IMR-90 (cell line): ENCODE results near the gene FOXK1. TPM values are rescaled to one million over a fixed set of nuclear protein-coding genes. Genes with fewer than 3 reads are reported as not detected.

ENCODE experiments used
- ATAC-seq: fragments of 200-7000 bp; cut with Tn5 transposase; 2 replicates; pipeline ENCODE4 v1.9.1; 2020; ENCODE audit warnings: low read depth, mild to moderate bottlenecking, moderate library complexity
- BruUV-seq: library from RNA; stranded (reverse); fragments of 400-500 nt; replicated peaks from 2 replicates; lab custom pipeline; 2021; lab: Mats Ljungman, UMichigan
- CTCF ChIA-PET: fragments of 300-600 bp; formaldehyde crosslinking; extraction: SDS; loops from one replicate; lab custom pipeline; 2021; ENCODE audit warnings: antibody characterized with exemption; lab: Yijun Ruan, JAX
- POLR2A ChIA-PET: fragments of 300-600 bp; sonication (Branson Sonifier 250); formaldehyde crosslinking; loops from one replicate; lab custom pipeline; 2022; ENCODE audit warnings: antibody characterized with exemption; ENCODE audit not compliant: unreplicated experiment; lab: Charles Lee
- DNase-seq: peaks from one replicate; pipeline ENCODE4 v3.0.0; 2013
- H2AFZ ChIP-seq: replicated peaks from 2 replicates; pipeline ENCODE3; 2013; ENCODE audit warnings: low read length, mild to moderate bottlenecking; ENCODE audit not compliant: poor library complexity
- H2AK5ac ChIP-seq: 2 replicates; pipeline ENCODE4 v1.6.1; 2013; ENCODE audit warnings: low read depth, low read length, inconsistent platforms
- H2AK9ac ChIP-seq: replicated peaks from 2 replicates; pipeline ENCODE3; 2013; ENCODE audit warnings: mild to moderate bottlenecking, low read depth, low read length, moderate library complexity; ENCODE audit not compliant: poor library complexity
- H2BK120ac ChIP-seq: 2 replicates; pipeline ENCODE4 v1.6.1; 2013; ENCODE audit warnings: low read depth, low read length, inconsistent platforms
- H2BK15ac ChIP-seq: 3 replicates; pipeline ENCODE4 v1.6.1; 2013; ENCODE audit warnings: low read depth, low read length, inconsistent platforms
- H2BK20ac ChIP-seq: 2 replicates; pipeline ENCODE4 v1.6.1; 2013; ENCODE audit warnings: low read depth, mild to moderate bottlenecking, inconsistent platforms, low read length, moderate library complexity
- H2BK5ac ChIP-seq: 2 replicates; pipeline ENCODE4 v1.6.1; 2013; ENCODE audit warnings: mild to moderate bottlenecking, low read depth, low read length, inconsistent platforms; ENCODE audit not compliant: poor library complexity, severe bottlenecking
- H3K14ac ChIP-seq: replicated peaks from 2 replicates; pipeline ENCODE4 v1.6.1; 2013; ENCODE audit warnings: low read depth, low read length, inconsistent platforms
- H3K18ac ChIP-seq: 2 replicates; pipeline ENCODE4 v1.6.1; 2013; ENCODE audit warnings: low read depth, low read length, control low read depth
- H3K23ac ChIP-seq: 2 replicates; pipeline ENCODE4 v1.6.1; 2013; ENCODE audit warnings: low read depth, low read length, inconsistent platforms
- H3K27ac ChIP-seq: 2 replicates; pipeline ENCODE4 v1.5.1; 2013; ENCODE audit warnings: mild to moderate bottlenecking, control low read depth, low read length; ENCODE audit not compliant: insufficient read depth
- H3K27me3 ChIP-seq: 2 replicates; pipeline ENCODE4 v1.6.1; 2013; ENCODE audit warnings: low read length; ENCODE audit not compliant: control insufficient read depth, insufficient read depth
- H3K36me3 ChIP-seq: 2 replicates; pipeline ENCODE4 v1.6.1; 2013; ENCODE audit warnings: low read length, mixed read lengths; ENCODE audit not compliant: control insufficient read depth, insufficient read depth
- H3K4ac ChIP-seq: 2 replicates; pipeline ENCODE4 v1.6.1; 2013; ENCODE audit warnings: low read depth, low read length, inconsistent platforms
- H3K4me1 ChIP-seq: 2 replicates; pipeline ENCODE4 v1.6.1; 2013; ENCODE audit warnings: low read length, mixed read lengths; ENCODE audit not compliant: control insufficient read depth, insufficient read depth
- H3K4me2 ChIP-seq: 2 replicates; pipeline ENCODE4 v1.6.1; 2013; ENCODE audit warnings: low read depth, mild to moderate bottlenecking, control low read depth, low read length, moderate library complexity
- H3K4me3 ChIP-seq: 2 replicates; pipeline ENCODE4 v1.5.1; 2013; ENCODE audit warnings: low read depth, mild to moderate bottlenecking, control low read depth, low read length, moderate library complexity; ENCODE audit not compliant: insufficient read depth
- H3K56ac ChIP-seq: 2 replicates; pipeline ENCODE4 v1.6.1; 2013; ENCODE audit warnings: low read length, inconsistent platforms; ENCODE audit not compliant: insufficient read depth; ENCODE audit errors: extremely low read depth
- H3K79me1 ChIP-seq, 2 experiments: 2 replicates each; pipeline ENCODE4 v1.6.1; 2013; ENCODE audit warnings: low read length in 2 of 2, inconsistent platforms in 1 of 2, low read depth in 1 of 2
- H3K9ac ChIP-seq: 2 replicates; pipeline ENCODE4 v1.6.1; 2013; ENCODE audit warnings: low read depth, low read length, control low read depth
- H3K9me1 ChIP-seq: 2 replicates; pipeline ENCODE4 v1.6.1; 2013; ENCODE audit warnings: low read length, inconsistent platforms; ENCODE audit not compliant: insufficient read depth
- H3K9me3 ChIP-seq: 2 replicates; pipeline ENCODE4 v1.6.1; 2013; ENCODE audit warnings: low read length; ENCODE audit not compliant: control insufficient read depth, insufficient read depth
- H4K20me1 ChIP-seq: 2 replicates; pipeline ENCODE4 v1.6.1; 2013; ENCODE audit warnings: low read length, inconsistent platforms; ENCODE audit not compliant: insufficient read depth
- H4K5ac ChIP-seq: 2 replicates; pipeline ENCODE4 v1.6.1; 2013; ENCODE audit warnings: mild to moderate bottlenecking, low read depth, low read length, control low read depth
- H4K8ac ChIP-seq, 2 experiments: 2 replicates each; pipeline ENCODE4 v1.6.1; 2013; ENCODE audit warnings: low read depth in 2 of 2, low read length in 2 of 2, control low read depth in 1 of 2, inconsistent platforms in 1 of 2
- H4K91ac ChIP-seq: 2 replicates; pipeline ENCODE4 v1.6.1; 2013; ENCODE audit warnings: low read depth, low read length, inconsistent platforms; ENCODE audit not compliant: insufficient read depth
- MAZ ChIP-seq: IDR thresholded peaks from 2 replicates; pipeline ENCODE4 v1.6.1; 2012; ENCODE audit warnings: low read depth, mild to moderate bottlenecking, low read length, improper control_type of control experiment, moderate library complexity, borderline replicate concordance
- MXI1 ChIP-seq: IDR thresholded peaks from 2 replicates; pipeline ENCODE4 v1.6.1; 2012; ENCODE audit warnings: low read depth, mild to moderate bottlenecking, low read length, moderate library complexity, borderline replicate concordance
- WGBS, 2 experiments: methylation state at CpG; one replicate each; pipeline versions ENCODE4 v1.1.5 to v1.1.7; 2013; ENCODE audit warnings: missing lambda C conversion rate in 2 of 2; ENCODE audit not compliant: insufficient read length in 1 of 2; ENCODE audit errors: extremely low coverage in 2 of 2; 5-methylcytosine and 5-hydroxymethylcytosine counted together
- dilution Hi-C: fragments of 300-500 bp; cut with HindIII; formaldehyde crosslinking; loops from one replicate; pipeline ENCODE4 v1.14.3; 2018; ENCODE audit warnings: low sequenced_read_pairs; ENCODE audit not compliant: unreplicated experiment
- in situ Hi-C: fragments of 300-500 bp; cut with MboI; formaldehyde crosslinking; loops from 3 replicates; pipeline ENCODE4 v1.14.3; 2019; ENCODE audit warnings: low sequenced_read_pairs, inconsistent platforms, mixed read lengths
- intact Hi-C: fragments of 100-400 bp; cut with micrococcal nuclease; formaldehyde crosslinking; loops from 2 replicates; pipeline ENCODE4 v1.10.0; 2022
- polyA plus RNA-seq, 3 experiments: library from polyadenylated mRNA; depleted of rRNA; stranded (reverse); fragments of >200 nt; gene quantifications; 2 replicates each; pipeline ENCODE4 v1.2.3, GENCODE V29; 2012; ENCODE audit warnings: low replicate concordance in 1 of 3
- total RNA-seq: library from RNA; depleted of rRNA; stranded (reverse); fragments of >200 nt; gene quantifications from 2 replicates; pipeline ENCODE4 v1.2.3, GENCODE V29; 2012

The FOXK1 gene
- total and polyA plus RNA-seq, 2 of the 4 experiments (the other 2 are of a cell fraction): 4.3 to 8.8 TPM

GRCh38 chr7:4716946-4717795 is 35.1 kb downstream of the FOXK1 start:
- H3K4me2 ChIP-seq: no peak overlapping the region
- H4K91ac ChIP-seq: no peak overlapping the region; the same call in 1 of the 2 replicates
- WGBS, 2 experiments: 94% methylated on average over 18 of the region's 29 CpGs; no CpG with 5 or more reads in 1 of the 2 experiments
- peaks cover 36 to 94% of the 10 kb centered on the region in 2 experiments for H3K79me1 ChIP-seq
- no peak overlapping the region for H3K14ac ChIP-seq
- H3K27me3 ChIP-seq: no peaks in the 10 kb centered on the region
- H2AK9ac ChIP-seq: no peak overlapping the region
- ATAC-seq: no peak
- BruUV-seq: no TSS peak
- no peak overlapping the region for H3K18ac ChIP-seq
- H4K5ac ChIP-seq: no peak overlapping the region; the same call in 1 of the 2 replicates
- in situ Hi-C loops (no loop called here), dilution Hi-C loops (no loop called here), intact Hi-C loops (no loop called here)
- H3K4me1 ChIP-seq: peaks cover 17% of the 10 kb centered on the region
- ChIA-PET POLR2A (no interaction called here), CTCF (no interaction called here)
- H3K9me3 ChIP-seq: no peaks in the 10 kb centered on the region
- peak overlapping the region; percentile 48 for H2AK5ac ChIP-seq
- no peak overlapping the region for H2BK5ac ChIP-seq
- peaks cover 31% of the 10 kb centered on the region for H3K9me1 ChIP-seq
- peaks cover 9% of the 10 kb centered on the region for H3K36me3 ChIP-seq
- no peak overlapping the region for H4K8ac ChIP-seq
- no peak overlapping the region for H3K27ac ChIP-seq
- no peak overlapping the region for H2BK15ac ChIP-seq
- no peak for DNase-seq
- H3K56ac ChIP-seq: no peak overlapping the region
- H2AFZ ChIP-seq: no peak overlapping the region
- no peak overlapping the region for H3K9ac ChIP-seq
- no peak overlapping the region for H2BK120ac ChIP-seq
- H3K23ac ChIP-seq: no peak overlapping the region
- no peak overlapping the region for H3K4ac ChIP-seq
- peaks cover 75% of the 10 kb centered on the region for H4K20me1 ChIP-seq
- no peak overlapping the region for H2BK20ac ChIP-seq
- H3K4me3 ChIP-seq: no peak overlapping the region
- TF ChIP-seq MXI1 (no peak), MAZ (no peak)
